Panc1 (cell line): ENCODE results near the gene VWF. TPM values are rescaled to one million over a fixed set of nuclear protein-coding genes. Genes with fewer than 3 reads are reported as not detected.

Experiments
- ATAC-seq: fragments of 200-7000 bp; cut with Tn5 transposase; 2 replicates; pipeline ENCODE4 v1.9.1; 2020; ENCODE audit warnings: mild to moderate bottlenecking, moderate library complexity
- BruUV-seq: library from RNA; stranded (reverse); fragments of 400-500 nt; replicated peaks from 2 replicates; lab custom pipeline; 2021; lab: Mats Ljungman, UMichigan
- CTCF ChIA-PET: fragments of 300-600 bp; sonication (Branson Sonifier 250); formaldehyde crosslinking; loops from one replicate; lab custom pipeline; 2022; ENCODE audit warnings: antibody characterized with exemption; lab: Charles Lee
- POLR2A ChIA-PET: fragments of 300-600 bp; sonication (Branson Sonifier 250); formaldehyde crosslinking; loops from one replicate; lab custom pipeline; 2022; ENCODE audit warnings: antibody characterized with exemption; lab: Charles Lee
- DNase-seq: peaks from one replicate; pipeline ENCODE4 v3.0.0-alpha.2; 2010; ENCODE audit warnings: low read depth, low spot score
- H3K27ac ChIP-seq: 2 replicates; pipeline ENCODE4 v1.5.1; 2011; ENCODE audit warnings: mild to moderate bottlenecking, low read length, inconsistent platforms
- H3K27me3 ChIP-seq: fragments of 200-500 bp; sonication (Bioruptor generic); 2 replicates; pipeline ENCODE4 v1.6.0; 2014; ENCODE audit warnings: low read length, inconsistent platforms; ENCODE audit not compliant: control insufficient read depth, insufficient read depth
- H3K36me3 ChIP-seq: fragments of 200-500 bp; sonication (Bioruptor generic); 2 replicates; pipeline ENCODE4 v1.5.1; 2014; ENCODE audit warnings: inconsistent platforms, mild to moderate bottlenecking, low read length, moderate library complexity; ENCODE audit not compliant: control insufficient read depth, insufficient read depth
- H3K4me1 ChIP-seq: 2 replicates; pipeline ENCODE4 v1.5.1; 2011; ENCODE audit warnings: inconsistent platforms, mild to moderate bottlenecking, low read length, moderate library complexity; ENCODE audit not compliant: control insufficient read depth, insufficient read depth
- H3K4me3 ChIP-seq, 2 experiments: 2 replicates each; pipeline ENCODE4 v1.5.1; 2011 to 2012; ENCODE audit warnings: low read depth in 2 of 2, low read length in 2 of 2, mild to moderate bottlenecking in 2 of 2, inconsistent platforms in 1 of 2, moderate library complexity in 1 of 2
- H3K9me3 ChIP-seq: fragments of 200-500 bp; sonication (Bioruptor generic); 2 replicates; pipeline ENCODE4 v1.5.1; 2014; ENCODE audit warnings: low read depth, mild to moderate bottlenecking, inconsistent platforms, low read length, moderate library complexity; ENCODE audit not compliant: control insufficient read depth, insufficient read depth
- POLR2AphosphoS5 ChIP-seq: IDR thresholded peaks from 2 replicates; pipeline ENCODE4 v1.6.1; 2012; ENCODE audit warnings: mild to moderate bottlenecking, low read depth, low read length, moderate library complexity
- REST ChIP-seq, 2 experiments: IDR thresholded peaks; 2 replicates each; pipeline ENCODE4 v1.6.1; 2011 to 2012; ENCODE audit warnings: low read depth in 2 of 2, control low read depth in 1 of 2, low read length in 1 of 2, mild to moderate bottlenecking in 1 of 2, moderate library complexity in 1 of 2; ENCODE audit not compliant: insufficient read depth in 1 of 2
- SIN3A ChIP-seq: IDR thresholded peaks from 2 replicates; pipeline ENCODE4 v1.6.1; 2012; ENCODE audit warnings: low read depth, mild to moderate bottlenecking, low read length, moderate library complexity, borderline replicate concordance; ENCODE audit not compliant: insufficient read depth
- TCF7L2 ChIP-seq: IDR thresholded peaks from 2 replicates; pipeline ENCODE4 v1.6.1; 2011; ENCODE audit warnings: mild to moderate bottlenecking, low read depth, low read length, inconsistent platforms
- in situ Hi-C: cut with HindIII; loops from 2 replicates; pipeline ENCODE4 v1.10.0; 2016; ENCODE audit warnings: low sequenced_read_pairs, low pct_unique_long_range_greater_than_20kb
- intact Hi-C: fragments of 100-400 bp; cut with micrococcal nuclease; formaldehyde crosslinking; loops from one replicate; pipeline ENCODE4 v1.10.0; 2022; ENCODE audit not compliant: unreplicated experiment
- total RNA-seq: library from RNA; stranded (reverse); gene quantifications from one replicate; pipeline ENCODE4 v1.2.1, GENCODE V29; 2021; ENCODE audit not compliant: unreplicated experiment
- TF ChIP-seq, protein P1 (sequence below): fragments of 450-650 bp; IDR thresholded peaks from 2 replicates; pipeline ENCODE4 v1.5.1; 2017; ENCODE audit warnings: mild to moderate bottlenecking

The VWF gene
- total RNA-seq, 1 experiment from 2014 or later, result 0.31 TPM

DNA sequence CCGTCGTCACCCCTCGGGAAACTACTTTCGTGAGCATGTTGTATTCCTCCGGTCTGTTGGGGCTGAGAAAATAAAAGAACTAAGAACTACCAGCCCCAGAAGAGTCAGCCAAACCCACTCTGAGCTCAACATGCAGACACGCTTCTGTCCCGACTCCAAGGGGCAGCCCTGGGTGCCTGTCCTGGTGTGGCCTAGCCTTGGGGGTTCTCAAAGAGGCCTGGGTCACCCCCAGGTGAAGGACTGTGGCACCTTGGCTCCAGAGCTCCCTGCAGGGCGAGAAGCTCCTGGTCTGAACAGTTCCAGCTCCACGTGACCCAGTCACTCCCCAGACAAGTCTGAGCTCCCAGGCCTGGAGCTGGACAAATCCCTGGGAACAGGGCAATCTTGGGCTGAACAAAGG is 87.0 kb downstream of the VWF start:
- in situ Hi-C loops, result no loop called here
- POLR2A ChIA-PET, result interaction anchor here (0.6 kb wide), 1 partner anchor 1124 kb away, joined by 8 read pairs; no protein-coding TSS in a partner anchor
- no peak for TF ChIP-seq REST (IDR thresholded peaks at IDR 0.05; ENCODE audit: insufficient read depth in 1 of 2, low read depth in 2 of 2, low read length in 1 of 2)
- TF ChIP-seq POLR2AphosphoS5, result no peak
- TF ChIP-seq, protein P1, sequence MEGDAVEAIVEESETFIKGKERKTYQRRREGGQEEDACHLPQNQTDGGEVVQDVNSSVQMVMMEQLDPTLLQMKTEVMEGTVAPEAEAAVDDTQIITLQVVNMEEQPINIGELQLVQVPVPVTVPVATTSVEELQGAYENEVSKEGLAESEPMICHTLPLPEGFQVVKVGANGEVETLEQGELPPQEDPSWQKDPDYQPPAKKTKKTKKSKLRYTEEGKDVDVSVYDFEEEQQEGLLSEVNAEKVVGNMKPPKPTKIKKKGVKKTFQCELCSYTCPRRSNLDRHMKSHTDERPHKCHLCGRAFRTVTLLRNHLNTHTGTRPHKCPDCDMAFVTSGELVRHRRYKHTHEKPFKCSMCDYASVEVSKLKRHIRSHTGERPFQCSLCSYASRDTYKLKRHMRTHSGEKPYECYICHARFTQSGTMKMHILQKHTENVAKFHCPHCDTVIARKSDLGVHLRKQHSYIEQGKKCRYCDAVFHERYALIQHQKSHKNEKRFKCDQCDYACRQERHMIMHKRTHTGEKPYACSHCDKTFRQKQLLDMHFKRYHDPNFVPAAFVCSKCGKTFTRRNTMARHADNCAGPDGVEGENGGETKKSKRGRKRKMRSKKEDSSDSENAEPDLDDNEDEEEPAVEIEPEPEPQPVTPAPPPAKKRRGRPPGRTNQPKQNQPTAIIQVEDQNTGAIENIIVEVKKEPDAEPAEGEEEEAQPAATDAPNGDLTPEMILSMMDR, result no peak
- TF ChIP-seq TCF7L2, result no peak
- TF ChIP-seq SIN3A, result no peak
- DNase-seq (no peak), ATAC-seq (no peak)
- intact Hi-C loops, result no loop called here
- H3K9me3 ChIP-seq, result no peaks in the 10 kb centered on the region
- no peak overlapping the region for H3K4me3 ChIP-seq
- no peaks in the 10 kb centered on the region for H3K27me3 ChIP-seq
- H3K27ac ChIP-seq, result no peak overlapping the region
- CTCF ChIA-PET, result interaction anchor here (0.7 to 3.0 kb wide), 4 partner anchors 41 to 1182 kb away, joined by 3 to 34 read pairs (median 6); no protein-coding TSS in a partner anchor
- H3K36me3 ChIP-seq, result no peaks in the 10 kb centered on the region
- no TSS peak for BruUV-seq
- no peaks in the 10 kb centered on the region for H3K4me1 ChIP-seq

- no peak for TF ChIP-seq TCF7L2
- no peak for TF ChIP-seq REST (IDR thresholded peaks at IDR 0.05; ENCODE audit: insufficient read depth in 1 of 2, low read depth in 2 of 2, low read length in 1 of 2)
- TF ChIP-seq, protein P1, result no peak
- TF ChIP-seq POLR2AphosphoS5, result no peak
- TF ChIP-seq SIN3A, result no peak
- ATAC-seq (no peak), DNase-seq (no peak)
- CTCF ChIA-PET, result no interaction called here
- in situ Hi-C loops (no loop called here), intact Hi-C loops (no loop called here)
- Histone ChIP-seq H3K9me3 (no peaks in the 10 kb centered on the region), H3K27me3 (no peaks in the 10 kb centered on the region), H3K4me1 (no peaks in the 10 kb centered on the region), H3K36me3 (no peaks in the 10 kb centered on the region), H3K27ac (no peak overlapping the region), H3K4me3 (no peak overlapping the region)
- POLR2A ChIA-PET, result no interaction called here
- no TSS peak for BruUV-seq
Observed at GRCh38 chr12:6036509-6036908, 88.0 kb downstream of the VWF start.
